Lower leg skin (tissue), 3 donors: ENCODE measurements around the gene TBC1D23.

Experiments
- POLR2A ChIP-seq, 2 donors: fragments of 450-650 bp; IDR thresholded peaks; one replicate each; pipeline ENCODE4 v1.6.1; 2016 to 2017; ENCODE audit warnings: antibody characterized with exemption in 2 of 2, mild to moderate bottlenecking in 1 of 2, moderate library complexity in 1 of 2
- TF ChIP-seq, protein P1 (sequence below), 3 donors: fragments of 450-650 bp; IDR thresholded peaks; one replicate each; pipeline ENCODE4 v1.5.1; 2016; ENCODE audit warnings: antibody characterized with exemption in 3 of 3, mild to moderate bottlenecking in 3 of 3, moderate library complexity in 2 of 3

GRCh38 chr3:100244264-100244663 lies 16.5 kb upstream of the TBC1D23 start:
- TF ChIP-seq, protein P1, sequence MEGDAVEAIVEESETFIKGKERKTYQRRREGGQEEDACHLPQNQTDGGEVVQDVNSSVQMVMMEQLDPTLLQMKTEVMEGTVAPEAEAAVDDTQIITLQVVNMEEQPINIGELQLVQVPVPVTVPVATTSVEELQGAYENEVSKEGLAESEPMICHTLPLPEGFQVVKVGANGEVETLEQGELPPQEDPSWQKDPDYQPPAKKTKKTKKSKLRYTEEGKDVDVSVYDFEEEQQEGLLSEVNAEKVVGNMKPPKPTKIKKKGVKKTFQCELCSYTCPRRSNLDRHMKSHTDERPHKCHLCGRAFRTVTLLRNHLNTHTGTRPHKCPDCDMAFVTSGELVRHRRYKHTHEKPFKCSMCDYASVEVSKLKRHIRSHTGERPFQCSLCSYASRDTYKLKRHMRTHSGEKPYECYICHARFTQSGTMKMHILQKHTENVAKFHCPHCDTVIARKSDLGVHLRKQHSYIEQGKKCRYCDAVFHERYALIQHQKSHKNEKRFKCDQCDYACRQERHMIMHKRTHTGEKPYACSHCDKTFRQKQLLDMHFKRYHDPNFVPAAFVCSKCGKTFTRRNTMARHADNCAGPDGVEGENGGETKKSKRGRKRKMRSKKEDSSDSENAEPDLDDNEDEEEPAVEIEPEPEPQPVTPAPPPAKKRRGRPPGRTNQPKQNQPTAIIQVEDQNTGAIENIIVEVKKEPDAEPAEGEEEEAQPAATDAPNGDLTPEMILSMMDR (IDR thresholded peaks at IDR 0.05) = no peak
- TF ChIP-seq POLR2A (IDR thresholded peaks at IDR 0.05) = no peak
